HS-27A (cell line): Measurements from ENCODE around the gene SNAP25.

ENCODE experiments used
- DNase-seq: peaks from one replicate; pipeline ENCODE4 v3.0.0-alpha.2; 2012; ENCODE audit warnings: low read depth, missing footprints

Gene SNAP25

GRCh38 chr20:10218536-10219451 is at the start of gene SNAP25:
TSS of gene SNAP25 (plus strand) at chr20:10218830. CDS start at chr20:10275492, 56,662 bp downstream.
- DNase-seq: peak; percentile 51

GRCh38 chr20:10169752-10170151 is 48.9 kb upstream of the SNAP25 start:
- no peak for DNase-seq

DNA sequence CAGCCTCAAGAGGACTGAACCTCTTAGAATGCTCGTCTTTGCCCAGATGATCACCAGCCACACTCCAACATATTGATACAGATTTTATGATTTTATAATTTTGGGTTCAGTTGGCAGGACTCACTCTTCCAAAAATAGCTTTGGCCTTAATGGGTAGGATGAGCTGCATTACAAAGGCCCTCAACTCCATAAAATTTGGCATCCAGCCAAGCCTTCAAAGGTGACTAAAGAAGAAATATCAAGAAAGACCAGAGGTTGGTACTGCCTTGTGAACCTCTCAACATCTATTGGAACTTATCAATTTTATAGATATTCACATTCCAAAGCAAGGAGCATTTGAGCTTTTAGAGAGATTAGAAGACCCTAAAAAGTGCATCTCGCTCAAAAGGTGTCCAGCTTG is 48.4 kb upstream of the SNAP25 start:
- DNase-seq: no peak

GRCh38 chr20:10171864-10172751 is 46.5 kb upstream of the SNAP25 start:
- DNase-seq: no peak

GRCh38 chr20:10172998-10173655 is 45.5 kb upstream of the SNAP25 start:
- no peak for DNase-seq

GRCh38 chr20:10174400-10174799 is 44.2 kb upstream of the SNAP25 start:
- DNase-seq: no peak

DNA sequence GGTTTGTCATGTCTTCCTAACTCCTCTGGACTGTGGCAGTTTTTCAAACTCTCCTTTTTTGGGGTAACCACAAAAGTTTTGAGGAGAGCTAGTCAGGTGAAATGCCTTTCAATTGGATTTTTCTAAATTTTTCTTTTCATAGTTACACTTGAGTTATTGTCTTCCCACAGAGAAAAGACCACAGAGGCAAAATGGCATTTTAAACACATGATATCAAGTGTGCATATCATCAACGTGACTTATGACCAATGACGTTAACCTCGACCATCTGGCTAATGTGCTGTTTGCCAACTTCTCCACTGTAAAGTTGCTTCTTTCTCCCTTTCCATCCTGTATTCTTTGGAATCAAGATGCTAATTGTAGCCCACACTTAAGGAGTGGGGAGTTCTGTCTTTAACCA is 41.3 kb upstream of the SNAP25 start:
- no peak for DNase-seq

DNA sequence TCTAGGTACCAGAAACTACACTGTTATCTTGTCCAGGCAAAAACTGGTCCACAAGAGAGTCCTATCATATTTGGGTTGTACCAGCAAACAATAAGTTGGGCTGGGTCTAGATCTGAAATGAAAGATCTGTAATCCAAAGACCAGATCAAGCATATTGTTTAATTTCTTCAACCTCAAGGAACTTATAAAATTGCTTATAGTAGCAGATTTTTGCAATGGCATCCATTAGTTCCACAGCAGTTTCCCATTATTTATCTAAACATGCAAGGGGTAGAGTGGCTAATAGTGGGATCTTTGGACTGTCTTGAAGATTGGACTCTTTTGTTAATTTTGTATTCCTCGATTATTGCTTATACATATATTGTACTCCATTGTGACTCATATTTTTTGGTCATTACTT is 40.5 kb upstream of the SNAP25 start:
- DNase-seq: no peak

DNA sequence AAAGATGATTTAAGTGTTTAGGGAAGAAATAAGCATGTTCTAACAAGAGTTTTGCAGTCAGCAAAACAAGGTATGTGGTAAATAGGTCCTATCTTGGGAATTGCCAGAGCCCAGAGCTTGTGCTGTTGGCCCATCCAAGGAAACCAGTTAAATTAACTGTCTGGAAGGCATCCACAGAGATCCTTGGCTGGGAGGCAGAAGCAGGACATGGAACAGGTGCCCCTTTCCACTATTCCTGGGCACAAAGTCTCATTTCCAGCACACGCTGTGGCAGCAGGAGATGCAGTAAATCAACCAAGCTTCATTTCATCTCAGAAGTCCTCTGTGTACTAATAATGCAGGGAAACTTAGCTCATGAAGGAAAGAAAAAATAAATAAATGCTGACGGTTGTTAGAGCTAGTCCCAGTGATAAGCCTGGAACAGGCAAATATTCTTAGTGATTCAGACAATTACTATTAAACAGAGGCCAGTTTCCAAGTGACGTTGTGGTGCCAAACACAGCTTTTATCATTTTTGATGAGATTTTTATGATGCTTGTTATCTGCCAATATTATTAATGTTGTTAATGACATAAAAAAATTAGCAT is 39.8 kb upstream of the SNAP25 start:
- no peak for DNase-seq

DNA sequence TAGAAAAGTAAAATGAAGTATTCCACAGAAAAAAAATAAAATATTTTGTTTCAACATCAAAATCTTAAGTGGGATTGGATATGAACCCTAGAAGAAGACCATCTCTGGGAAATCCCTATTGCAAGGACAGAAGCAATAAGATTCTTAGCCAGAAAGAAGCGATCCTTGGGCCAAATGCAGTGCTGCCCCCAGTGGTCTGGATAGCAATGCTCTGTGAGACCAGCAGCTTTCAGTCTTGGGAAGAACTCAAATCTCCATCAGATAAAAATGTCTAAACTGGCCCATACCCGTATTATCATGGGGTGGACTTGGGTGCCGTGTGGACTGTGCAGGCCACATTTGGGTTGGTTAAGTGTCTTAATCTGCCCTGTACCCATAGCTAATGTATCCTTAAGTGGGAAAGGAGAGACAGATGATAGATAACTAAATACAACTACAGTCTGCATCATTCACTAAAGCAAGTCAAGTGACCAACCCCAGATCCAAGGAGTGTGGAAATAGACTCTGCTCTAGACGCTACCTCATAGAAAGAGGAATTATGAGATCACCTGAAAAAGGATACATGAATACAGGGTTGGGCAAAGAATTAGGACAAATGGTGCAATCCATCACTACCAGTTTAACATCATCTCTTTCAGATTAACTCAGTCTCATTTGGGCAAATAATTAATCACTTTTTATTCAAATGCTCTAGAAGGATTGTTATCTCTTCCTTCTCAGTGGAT is 38.9 kb upstream of the SNAP25 start:
- DNase-seq: no peak

- DNase-seq: no peak
Measured at GRCh38 chr20:10180651-10181235, 37.9 kb upstream of the SNAP25 start.

GRCh38 chr20:10185741-10186558 is 32.7 kb upstream of the SNAP25 start:
- DNase-seq: no peak

GRCh38 chr20:10190456-10190855 is 28.2 kb upstream of the SNAP25 start:
- DNase-seq: no peak

DNA sequence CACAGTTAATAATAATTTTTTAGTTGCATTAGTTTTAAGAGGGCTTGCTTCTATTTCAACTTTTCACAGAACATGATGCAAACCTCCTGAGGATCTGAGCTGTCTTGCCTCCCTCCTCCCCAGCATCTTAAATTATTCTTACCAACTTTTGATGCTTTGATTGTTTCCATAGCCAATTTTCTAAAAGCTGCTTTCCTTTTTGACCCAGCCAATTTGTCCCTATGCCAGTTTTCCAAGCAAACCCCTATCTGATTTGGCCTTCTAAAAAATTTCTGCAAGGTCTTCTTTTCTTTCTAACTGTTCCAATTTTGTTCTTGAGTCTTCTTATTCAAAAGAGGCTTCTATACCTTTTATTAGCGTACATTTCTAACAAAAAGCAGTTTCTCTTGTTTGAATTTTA is 26.5 kb upstream of the SNAP25 start:
- no peak for DNase-seq

DNA sequence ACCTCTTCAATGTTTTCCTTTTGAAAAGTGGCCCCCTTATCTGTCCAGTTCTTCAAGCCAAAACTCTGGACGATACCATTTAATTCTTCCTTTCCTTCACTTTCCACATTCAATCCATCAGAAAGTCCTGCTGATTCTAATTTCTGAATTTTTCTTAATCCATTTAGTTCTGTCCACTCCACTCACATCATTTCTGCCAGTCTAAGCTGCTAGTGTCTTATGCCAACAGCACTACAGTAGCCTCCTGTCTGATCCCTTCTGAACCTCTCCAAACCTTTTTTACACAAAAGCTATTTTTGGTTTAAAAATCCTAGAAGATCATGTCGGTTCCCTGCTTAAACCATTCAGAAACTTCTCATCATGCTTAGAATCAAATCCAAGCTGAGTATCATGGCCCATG is 24.5 kb upstream of the SNAP25 start:
- DNase-seq: no peak

DNA sequence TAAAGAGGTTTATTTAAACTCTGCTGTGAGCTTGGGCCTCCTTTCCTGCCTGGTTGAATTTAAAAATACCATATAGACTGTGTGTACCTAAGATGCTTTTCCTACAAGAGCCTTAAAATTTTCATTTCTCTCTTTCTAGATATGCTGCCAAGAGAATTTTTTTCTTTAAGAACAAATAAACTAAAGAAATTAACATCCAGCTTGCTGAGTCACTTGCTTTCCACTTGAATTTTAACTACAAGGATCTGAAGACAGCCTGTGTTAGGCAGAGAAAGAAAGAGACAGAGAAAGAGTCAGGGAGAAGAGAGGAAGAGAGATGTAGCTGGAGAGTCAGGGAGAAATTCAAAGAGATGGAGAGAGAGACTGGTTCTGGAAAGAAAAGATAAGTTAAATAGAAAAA is 18.3 kb upstream of the SNAP25 start:
- DNase-seq: no peak

DNA sequence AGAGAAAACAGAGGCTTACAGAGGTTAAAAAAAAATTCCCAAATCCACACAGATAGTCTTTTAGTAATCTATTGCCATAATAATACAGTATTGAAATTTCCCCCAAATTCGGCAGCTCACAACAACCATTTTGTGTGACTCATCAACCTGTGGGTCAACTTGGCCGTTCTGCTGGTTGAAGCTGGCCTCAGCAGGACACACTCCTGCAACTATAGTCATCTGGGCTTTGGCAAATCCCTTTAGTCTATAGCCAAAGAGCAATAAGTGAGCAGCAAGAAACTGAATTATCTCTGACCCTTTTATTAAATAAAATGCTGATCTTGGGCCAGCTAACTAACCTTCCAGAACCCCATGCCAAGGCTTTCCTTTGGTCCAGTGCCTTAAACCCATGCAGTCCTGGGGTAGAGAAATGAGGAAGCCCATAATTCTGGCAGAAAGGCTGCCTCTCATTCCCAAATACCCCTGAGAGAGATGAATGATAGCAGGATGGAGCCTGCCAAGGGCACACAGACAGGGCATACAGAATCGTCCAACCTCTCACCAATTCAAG is 17.2 kb upstream of the SNAP25 start:
- no peak for DNase-seq

DNA sequence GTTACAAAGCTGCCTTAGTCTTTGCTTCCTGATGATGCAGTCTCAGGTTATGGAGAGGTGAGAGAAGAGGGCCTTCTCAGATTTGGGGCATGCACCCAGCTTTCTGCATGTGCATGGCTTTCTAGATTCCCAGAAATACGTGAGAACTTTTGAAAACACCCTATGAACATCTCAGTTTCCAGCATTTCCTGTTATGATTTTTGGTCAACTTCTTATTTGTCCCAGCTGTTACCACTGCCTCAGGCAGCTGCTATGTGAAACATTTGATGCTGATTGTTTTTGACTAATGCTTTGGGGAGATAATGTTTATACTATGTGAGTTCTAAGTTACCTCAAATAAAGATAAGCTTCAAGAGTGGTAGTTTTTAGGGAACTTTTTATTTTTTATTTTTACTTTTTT is 9.5 kb upstream of the SNAP25 start:
- no peak for DNase-seq

DNA sequence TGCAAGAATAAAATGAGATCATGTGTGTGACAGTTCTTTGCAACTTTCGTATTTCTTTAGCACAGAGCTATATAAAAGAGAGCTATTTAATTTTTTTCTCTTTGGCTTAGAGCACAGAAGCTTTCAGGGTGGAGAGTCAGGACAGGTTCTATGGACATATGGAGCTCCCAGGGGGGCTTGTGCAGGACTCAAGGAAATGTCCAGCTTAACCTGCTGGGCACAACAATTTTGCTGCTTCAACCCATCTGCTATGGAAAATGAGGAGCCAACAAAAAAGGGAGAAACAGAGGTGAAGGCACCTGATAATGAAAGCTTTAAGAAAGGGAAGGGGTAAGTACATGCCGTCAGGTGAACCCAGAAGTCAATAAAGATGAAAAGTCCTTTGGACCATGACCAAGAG is 5.1 kb upstream of the SNAP25 start:
- DNase-seq: no peak
